Measurements from ENCODE around the gene KASH5. TPM values are rescaled to one million over a fixed set of nuclear protein-coding genes. Genes with fewer than 3 reads are reported as not detected.

The KASH5 gene, protein sequence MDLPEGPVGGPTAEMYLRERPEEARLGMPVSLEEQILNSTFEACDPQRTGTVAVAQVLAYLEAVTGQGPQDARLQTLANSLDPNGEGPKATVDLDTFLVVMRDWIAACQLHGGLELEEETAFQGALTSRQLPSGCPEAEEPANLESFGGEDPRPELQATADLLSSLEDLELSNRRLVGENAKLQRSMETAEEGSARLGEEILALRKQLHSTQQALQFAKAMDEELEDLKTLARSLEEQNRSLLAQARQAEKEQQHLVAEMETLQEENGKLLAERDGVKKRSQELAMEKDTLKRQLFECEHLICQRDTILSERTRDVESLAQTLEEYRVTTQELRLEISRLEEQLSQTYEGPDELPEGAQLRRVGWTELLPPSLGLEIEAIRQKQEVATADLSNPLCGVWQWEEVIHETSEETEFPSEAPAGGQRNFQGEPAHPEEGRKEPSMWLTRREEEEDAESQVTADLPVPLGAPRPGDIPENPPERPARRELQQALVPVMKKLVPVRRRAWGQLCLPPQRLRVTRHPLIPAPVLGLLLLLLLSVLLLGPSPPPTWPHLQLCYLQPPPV
- polyA plus RNA-seq = not detected
- long read RNA-seq, donor 1, partial matches to known transcripts = 71 of 139 reads
- long read RNA-seq, donor 1, other reads (novel, unspliced or antisense) = 68 of 139 reads
- long read RNA-seq, donor 2 = 0 reads
- long read RNA-seq, donor 3 = 0 reads
- long read RNA-seq, donor 4 = 0 reads
- long read RNA-seq, donor 5 = 0 reads
- long read RNA-seq, donor 6 = 0 reads
- long read RNA-seq, donor 7 = 0 reads
- long read RNA-seq, donor 8 = 0 reads
- long read RNA-seq, donor 9 = 0 reads
- long read RNA-seq, donor 10 = 0 reads

DNA sequence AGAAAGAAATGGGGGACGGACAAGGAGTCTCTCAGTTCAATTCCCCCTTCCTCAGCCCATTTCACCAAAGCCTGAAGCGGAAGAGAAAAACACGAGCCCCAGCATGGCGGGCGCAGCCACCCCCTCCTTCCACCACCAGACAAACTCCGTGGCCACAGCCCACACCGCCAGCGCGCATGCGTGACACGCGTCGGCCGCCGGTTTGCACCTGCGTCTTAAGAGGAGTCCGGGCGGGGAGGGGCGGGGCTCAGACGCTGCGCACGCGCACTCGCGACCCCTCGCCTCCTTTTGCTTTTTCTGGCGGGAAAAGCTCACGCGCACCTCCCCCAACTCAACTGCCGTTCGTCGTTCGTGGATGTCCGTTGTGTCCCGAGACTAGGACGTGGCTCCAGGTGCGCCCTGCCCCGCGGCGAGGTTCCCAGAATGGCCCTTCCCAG lies at the start of gene KASH5:
TSS of gene KASH5 (plus strand) at position 314 of the 437 bp plus-strand sequence. CDS start 2,635 bp downstream, outside the sequence.
- H3K27me3 ChIP-seq (ENCODE audit: control insufficient read depth in 3 of 3, insufficient read depth in 3 of 3, low read length in 3 of 3) = peaks cover 0 to 5% (median 0%) of the 10 kb centered on the region in 3 donors
- no peak for FAIRE-seq
- H3K27ac ChIP-seq (ENCODE audit: low read depth in 1 of 3, low read length in 2 of 3) = no peak within 1 kb of the TSS
- H3K4me3 ChIP-seq (ENCODE audit: low read depth in 1 of 3, low read length in 3 of 3) = no peak within 1 kb of the TSS
- peaks cover 0 to 3% of the 10 kb centered on the region in 2 donors for H3K9me3 ChIP-seq (ENCODE audit: control insufficient read depth in 2 of 2, insufficient read depth in 1 of 2, low read depth in 1 of 2, low read length in 1 of 2)
- H3K4me1 ChIP-seq (ENCODE audit: control insufficient read depth in 3 of 3, insufficient read depth in 2 of 3, low read depth in 1 of 3, low read length in 2 of 3) = no peaks in the 10 kb centered on the region
- WGBS, 3 donors = 39 to 51% (median 46%) methylated on average over 33 to 40 of the region's 40 CpGs
- DNase-seq = peak; percentile 56 to 61
- no peaks in the 10 kb centered on the region for H3K36me3 ChIP-seq (ENCODE audit: control insufficient read depth in 3 of 3, insufficient read depth in 2 of 3, low read depth in 1 of 3, low read length in 3 of 3)

DNA sequence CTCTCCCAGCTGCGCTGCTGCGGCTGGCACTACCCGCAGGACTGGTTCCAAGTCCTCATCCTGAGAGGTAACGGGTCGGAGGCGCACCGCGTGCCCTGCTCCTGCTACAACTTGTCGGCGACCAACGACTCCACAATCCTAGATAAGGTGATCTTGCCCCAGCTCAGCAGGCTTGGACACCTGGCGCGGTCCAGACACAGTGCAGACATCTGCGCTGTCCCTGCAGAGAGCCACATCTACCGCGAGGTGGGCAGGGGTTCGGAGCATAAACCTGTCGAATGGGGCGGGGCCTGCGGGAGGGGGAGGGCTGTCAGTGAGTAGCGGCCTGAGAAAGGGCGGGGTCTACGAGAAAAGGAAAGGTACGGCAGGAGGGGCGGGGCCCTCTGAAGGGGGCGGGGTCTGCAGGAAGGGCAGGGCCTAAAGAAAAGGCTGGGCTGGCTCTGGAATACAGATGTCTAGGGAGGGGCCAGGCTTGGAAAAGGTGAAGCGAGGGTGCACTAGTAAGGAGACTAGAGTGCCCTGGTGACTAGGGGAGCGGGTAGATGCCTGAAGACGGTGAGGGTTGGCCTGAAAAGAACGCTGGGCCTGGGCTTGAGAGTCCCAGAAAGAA lies 49.3 kb upstream of the KASH5 start:
- peak overlapping the region in 1 of 3 donors; percentile 32 for H3K27ac ChIP-seq (ENCODE audit: low read depth in 1 of 3, low read length in 2 of 3)
- H3K4me1 ChIP-seq (ENCODE audit: control insufficient read depth in 3 of 3, insufficient read depth in 2 of 3, low read depth in 1 of 3, low read length in 2 of 3) = peaks cover 0 to 14% (median 7%) of the 10 kb centered on the region in 3 donors
- 7 to 40% (median 38%) methylated on average over 28 to 30 of the region's 30 CpGs for WGBS, 3 donors

DNA sequence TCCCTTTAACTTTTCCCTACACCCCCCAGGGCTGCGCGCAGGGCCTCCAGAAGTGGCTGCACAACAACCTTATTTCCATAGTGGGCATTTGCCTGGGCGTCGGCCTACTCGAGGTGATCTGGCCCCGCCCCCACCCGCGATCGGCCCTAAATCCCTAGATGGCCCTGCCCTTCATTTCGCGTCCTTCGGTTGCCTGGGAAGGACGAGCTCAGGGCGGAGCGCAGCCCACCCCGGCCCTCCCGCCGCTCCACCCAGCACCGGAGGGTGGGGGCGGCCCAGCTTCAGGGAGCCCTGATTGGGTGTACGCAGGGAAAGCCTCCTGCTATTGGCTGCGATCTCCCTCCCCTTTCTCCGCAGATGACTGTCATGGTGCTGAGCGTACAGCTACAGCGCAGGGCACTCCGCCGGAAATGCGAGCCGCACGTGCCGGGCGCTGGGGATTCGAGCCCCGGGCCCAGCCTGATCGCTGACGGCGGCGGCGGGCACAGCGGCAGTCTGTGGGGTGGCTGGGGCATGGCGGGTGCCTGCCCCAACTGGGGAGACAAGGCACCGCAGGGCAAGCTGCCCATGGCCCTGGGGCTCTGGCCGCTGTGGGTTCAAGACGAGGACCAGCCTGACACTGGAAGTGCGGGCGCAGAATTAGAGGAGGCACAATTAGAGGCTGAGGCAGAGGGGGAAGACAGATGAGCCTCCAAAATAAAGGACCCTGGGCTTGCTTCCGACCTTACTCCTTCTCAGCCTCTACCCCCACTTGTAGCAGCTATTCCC lies 48.6 kb upstream of the KASH5 start:
- peak overlapping the region in 2 of 3 donors; percentile 23 to 85 for H3K27ac ChIP-seq (ENCODE audit: low read depth in 1 of 3, low read length in 2 of 3)
- 17 to 29% (median 22%) methylated on average over 35 to 47 of the region's 47 CpGs for WGBS, 3 donors
- FAIRE-seq (no peak), DNase-seq (peak; percentile 69 to 75)
- H3K36me3 ChIP-seq (ENCODE audit: control insufficient read depth in 3 of 3, insufficient read depth in 2 of 3, low read depth in 1 of 3, low read length in 3 of 3) = peaks cover 0 to 17% (median 2%) of the 10 kb centered on the region in 3 donors
- H3K27me3 ChIP-seq (ENCODE audit: control insufficient read depth in 3 of 3, insufficient read depth in 3 of 3, low read length in 3 of 3) = peaks cover 0 to 33% (median 0%) of the 10 kb centered on the region in 3 donors
- H3K4me3 ChIP-seq (ENCODE audit: low read depth in 1 of 3, low read length in 3 of 3) = peak overlapping the region in 2 of 3 donors; percentile 1 to 17
- no peaks in the 10 kb centered on the region for H3K9me3 ChIP-seq (ENCODE audit: control insufficient read depth in 2 of 2, insufficient read depth in 1 of 2, low read depth in 1 of 2, low read length in 1 of 2)
- H3K4me1 ChIP-seq (ENCODE audit: control insufficient read depth in 3 of 3, insufficient read depth in 2 of 3, low read depth in 1 of 3, low read length in 2 of 3) = peaks cover 0 to 14% (median 7%) of the 10 kb centered on the region in 3 donors

More for the DNA sequence above, 49.3 kb upstream of the KASH5 start:
- FAIRE-seq (no peak), DNase-seq (peak; percentile 64 to 86)
- Histone ChIP-seq H3K27me3 (ENCODE audit: control insufficient read depth in 3 of 3, insufficient read depth in 3 of 3, low read length in 3 of 3) (peaks cover 0 to 35% (median 0%) of the 10 kb centered on the region in 3 donors), H3K36me3 (ENCODE audit: control insufficient read depth in 3 of 3, insufficient read depth in 2 of 3, low read depth in 1 of 3, low read length in 3 of 3) (peaks cover 0 to 17% (median 2%) of the 10 kb centered on the region in 3 donors), H3K4me3 (ENCODE audit: low read depth in 1 of 3, low read length in 3 of 3) (peak overlapping the region in 1 of 3 donors; percentile 17), H3K9me3 (ENCODE audit: control insufficient read depth in 2 of 2, insufficient read depth in 1 of 2, low read depth in 1 of 2, low read length in 1 of 2) (no peaks in the 10 kb centered on the region)

DNA sequence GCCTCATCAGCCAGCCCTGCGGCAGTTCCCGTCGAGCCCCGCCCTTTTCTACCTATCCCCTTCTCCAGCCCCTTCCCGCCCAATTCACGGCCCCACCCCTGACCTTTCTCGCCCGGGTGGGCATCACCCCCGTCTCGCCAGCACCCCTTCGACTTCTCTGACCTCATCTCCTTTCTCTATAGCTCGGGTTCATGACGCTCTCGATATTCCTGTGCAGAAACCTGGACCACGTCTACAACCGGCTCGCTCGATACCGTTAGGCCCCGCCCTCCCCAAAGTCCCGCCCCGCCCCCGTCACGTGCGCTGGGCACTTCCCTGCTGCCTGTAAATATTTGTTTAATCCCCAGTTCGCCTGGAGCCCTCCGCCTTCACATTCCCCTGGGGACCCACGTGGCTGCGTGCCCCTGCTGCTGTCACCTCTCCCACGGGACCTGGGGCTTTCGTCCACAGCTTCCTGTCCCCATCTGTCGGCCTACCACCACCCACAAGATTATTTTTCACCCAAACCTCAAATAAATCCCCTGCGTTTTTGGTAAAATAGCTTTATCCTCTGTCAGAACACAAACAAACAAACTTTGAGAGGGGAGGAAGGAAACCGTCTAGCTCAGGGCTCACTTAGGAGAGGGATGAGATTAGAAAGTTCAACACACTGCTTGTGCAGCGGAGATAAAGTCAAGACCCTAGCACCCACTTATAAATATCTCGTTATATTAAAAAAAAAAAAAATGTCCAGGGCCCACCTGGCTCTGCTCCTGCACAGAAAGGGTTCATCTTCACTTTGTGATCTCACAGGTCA lies 47.8 kb upstream of the KASH5 start:
- H3K27me3 ChIP-seq (ENCODE audit: control insufficient read depth in 3 of 3, insufficient read depth in 3 of 3, low read length in 3 of 3) = peaks cover 0 to 33% (median 0%) of the 10 kb centered on the region in 3 donors
- H3K36me3 ChIP-seq (ENCODE audit: control insufficient read depth in 3 of 3, insufficient read depth in 2 of 3, low read depth in 1 of 3, low read length in 3 of 3) = peaks cover 0 to 22% (median 2%) of the 10 kb centered on the region in 3 donors
- WGBS, 3 donors = 13 to 22% (median 19%) methylated on average over 35 to 36 of the region's 36 CpGs
- H3K9me3 ChIP-seq (ENCODE audit: control insufficient read depth in 2 of 2, insufficient read depth in 1 of 2, low read depth in 1 of 2, low read length in 1 of 2) = no peaks in the 10 kb centered on the region
- FAIRE-seq = no peak
- no peak overlapping the region for H3K4me3 ChIP-seq (ENCODE audit: low read depth in 1 of 3, low read length in 3 of 3)
- peak overlapping the region in 2 of 3 donors; percentile 23 to 85 for H3K27ac ChIP-seq (ENCODE audit: low read depth in 1 of 3, low read length in 2 of 3)
- H3K4me1 ChIP-seq (ENCODE audit: control insufficient read depth in 3 of 3, insufficient read depth in 2 of 3, low read depth in 1 of 3, low read length in 2 of 3) = peaks cover 0 to 14% (median 7%) of the 10 kb centered on the region in 3 donors
- peak; percentile 19 to 39 for DNase-seq

DNA sequence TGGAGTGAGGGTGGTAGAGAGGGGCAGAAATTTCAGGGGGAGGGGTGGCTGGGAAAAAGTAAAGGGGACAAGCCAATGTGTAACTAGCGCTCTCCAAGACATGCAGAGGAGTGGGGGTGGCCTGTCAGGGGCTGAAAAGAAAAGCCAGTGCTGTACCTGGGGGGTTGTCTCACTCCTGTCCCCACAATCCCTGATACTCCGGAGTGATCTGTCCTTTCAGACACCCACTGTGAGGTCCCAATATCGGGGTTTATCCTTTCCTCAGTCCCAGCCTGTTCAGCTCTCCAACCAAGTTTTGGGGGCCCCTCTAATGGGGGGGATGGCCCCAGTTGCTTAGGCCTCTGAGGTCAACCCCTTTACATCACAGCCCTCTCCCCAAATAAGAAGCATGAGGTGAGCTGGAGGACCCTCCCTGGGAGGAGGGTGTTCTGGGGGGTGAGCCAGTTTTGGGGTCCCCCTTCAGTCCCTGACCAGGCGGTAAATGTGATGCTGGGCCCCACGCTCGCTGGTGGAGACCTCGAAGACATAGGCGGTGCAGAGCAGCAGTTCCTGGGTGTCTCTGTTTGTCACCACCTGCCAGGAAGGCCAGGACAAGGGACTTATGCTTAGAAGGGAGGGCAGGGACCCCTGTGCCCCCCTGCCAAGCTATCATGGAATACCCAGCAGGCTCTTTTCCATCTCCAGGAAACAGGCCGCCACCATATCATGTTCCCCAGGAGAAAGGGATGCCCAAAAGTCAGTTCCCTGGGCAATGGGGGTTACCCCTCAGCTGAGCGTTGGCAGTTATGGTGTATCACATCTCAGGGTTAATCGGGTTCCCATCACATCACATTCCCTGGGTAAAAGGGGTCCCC lies 47.0 kb upstream of the KASH5 start:
- WGBS, 3 donors = 94 to 97% (median 97%) methylated on average over 11 of the region's 11 CpGs
- peak overlapping the region in 1 of 3 donors; percentile 45 for H3K27ac ChIP-seq (ENCODE audit: low read depth in 1 of 3, low read length in 2 of 3)
- no peak for DNase-seq
- no peak overlapping the region for H3K4me3 ChIP-seq (ENCODE audit: low read depth in 1 of 3, low read length in 3 of 3)
- peaks cover 0 to 33% (median 0%) of the 10 kb centered on the region in 3 donors for H3K27me3 ChIP-seq (ENCODE audit: control insufficient read depth in 3 of 3, insufficient read depth in 3 of 3, low read length in 3 of 3)
- no peaks in the 10 kb centered on the region for H3K9me3 ChIP-seq (ENCODE audit: control insufficient read depth in 2 of 2, insufficient read depth in 1 of 2, low read depth in 1 of 2, low read length in 1 of 2)
- H3K4me1 ChIP-seq (ENCODE audit: control insufficient read depth in 3 of 3, insufficient read depth in 2 of 3, low read depth in 1 of 3, low read length in 2 of 3) = peaks cover 0 to 14% (median 7%) of the 10 kb centered on the region in 3 donors
- H3K36me3 ChIP-seq (ENCODE audit: control insufficient read depth in 3 of 3, insufficient read depth in 2 of 3, low read depth in 1 of 3, low read length in 3 of 3) = peaks cover 0 to 25% (median 2%) of the 10 kb centered on the region in 3 donors
- FAIRE-seq = no peak

DNA sequence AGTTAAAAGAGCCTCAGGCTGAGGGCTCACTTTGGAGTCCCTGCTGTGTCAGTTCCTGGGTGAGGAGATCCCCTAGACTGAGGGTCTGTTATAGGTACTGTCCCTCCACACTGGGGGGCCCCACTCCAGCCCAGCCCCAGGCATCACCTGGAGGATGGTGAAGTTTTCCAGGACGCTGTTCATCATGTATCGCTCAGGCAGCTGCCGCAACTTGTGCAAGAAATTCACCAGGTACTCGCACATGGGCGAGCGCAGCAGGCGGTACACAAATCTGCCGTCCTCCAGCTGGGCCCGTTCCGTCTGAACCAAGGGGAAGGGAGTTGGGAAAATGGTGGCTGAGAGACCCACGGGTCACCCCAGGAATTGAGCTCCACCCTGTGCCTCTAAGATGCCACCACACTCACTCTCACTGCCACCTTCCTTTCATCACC lies 45.7 kb upstream of the KASH5 start:
- H3K27ac ChIP-seq (ENCODE audit: low read depth in 1 of 3, low read length in 2 of 3) = no peak overlapping the region
- peaks cover 0 to 14% (median 7%) of the 10 kb centered on the region in 3 donors for H3K4me1 ChIP-seq (ENCODE audit: control insufficient read depth in 3 of 3, insufficient read depth in 2 of 3, low read depth in 1 of 3, low read length in 2 of 3)
- H3K9me3 ChIP-seq (ENCODE audit: control insufficient read depth in 2 of 2, insufficient read depth in 1 of 2, low read depth in 1 of 2, low read length in 1 of 2) = no peaks in the 10 kb centered on the region
- no peak for FAIRE-seq
- WGBS, 3 donors = 88 to 95% (median 89%) methylated on average over 10 to 11 of the region's 11 CpGs
- no peak for DNase-seq
- H3K4me3 ChIP-seq (ENCODE audit: low read depth in 1 of 3, low read length in 3 of 3) = no peak overlapping the region
- peaks cover 0 to 32% (median 6%) of the 10 kb centered on the region in 3 donors for H3K36me3 ChIP-seq (ENCODE audit: control insufficient read depth in 3 of 3, insufficient read depth in 2 of 3, low read depth in 1 of 3, low read length in 3 of 3)
- peaks cover 0 to 30% (median 0%) of the 10 kb centered on the region in 3 donors for H3K27me3 ChIP-seq (ENCODE audit: control insufficient read depth in 3 of 3, insufficient read depth in 3 of 3, low read length in 3 of 3)
